ENCODE results near the gene CREM. TPM values are rescaled to one million over a fixed set of nuclear protein-coding genes. Genes with fewer than 3 reads are reported as not detected.

CREM gene
- total RNA-seq, 1 donor from 2014 or later, result 31.4 TPM

- Mint-ChIP-seq H3K36me3 (ENCODE audit: unreplicated experiment) (peaks cover 2% of the 10 kb centered on the region), H3K27me3 (ENCODE audit: unreplicated experiment) (no peaks in the 10 kb centered on the region), H3K4me3 (ENCODE audit: unreplicated experiment) (peak overlapping the region; percentile 41), H3K4me1 (ENCODE audit: unreplicated experiment) (peaks cover 27% of the 10 kb centered on the region), H3K27ac (ENCODE audit: unreplicated experiment) (peak overlapping the region; percentile 90), H3K9me3 (ENCODE audit: unreplicated experiment) (no peaks in the 10 kb centered on the region)
- TF ChIP-seq CTCF (IDR thresholded peaks at IDR 0.05), result no peak
- DNase-seq (ENCODE audit: extremely low spot score, unreplicated experiment), result no peak
Observed at GRCh38 chr10:35172146-35172545, 45.5 kb downstream of the CREM start.

DNA sequence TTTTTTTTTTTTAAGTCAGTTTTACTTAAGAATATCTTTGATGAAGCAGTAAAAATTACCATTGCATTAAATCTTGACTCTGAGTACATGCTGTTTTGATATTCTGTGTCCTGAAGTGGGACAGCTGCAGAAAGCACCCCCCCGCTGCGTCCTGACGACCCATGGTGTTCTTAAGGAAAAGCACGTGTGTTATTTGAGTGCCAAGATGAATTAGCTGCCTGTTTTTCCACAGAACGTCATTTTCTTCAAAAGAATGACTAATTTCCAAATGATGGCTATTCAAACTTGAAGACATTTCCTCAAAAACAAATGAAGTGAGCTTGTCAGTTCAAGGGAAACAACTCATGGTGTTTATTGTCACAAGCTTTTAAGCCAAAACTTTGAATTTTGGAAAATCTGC lies 45.9 kb downstream of the CREM start:
- Mint-ChIP-seq H3K27me3 (ENCODE audit: unreplicated experiment) (no peaks in the 10 kb centered on the region), H3K4me3 (ENCODE audit: unreplicated experiment) (peak overlapping the region; percentile 41)

DNA sequence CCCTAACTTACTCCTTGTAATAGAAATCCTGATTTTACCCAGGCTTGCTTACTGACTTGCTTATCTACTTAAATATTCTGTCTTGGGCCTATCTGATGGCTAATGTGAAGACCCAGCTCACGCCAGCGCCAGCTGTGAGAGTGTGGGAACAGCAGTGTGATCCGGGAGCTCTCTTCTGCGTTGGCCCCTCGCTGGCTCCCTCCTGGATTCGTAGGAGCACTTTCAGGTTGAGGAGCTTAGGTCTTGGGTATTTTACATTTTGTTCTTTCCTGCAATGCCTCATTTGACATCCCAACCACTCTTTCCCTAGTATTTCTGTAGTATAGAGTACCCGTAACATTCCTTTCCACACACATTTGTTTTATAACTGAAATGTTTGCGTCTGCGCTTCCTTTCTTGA lies 51.7 kb downstream of the CREM start:
- no peak overlapping the region for H3K27ac Mint-ChIP-seq (ENCODE audit: unreplicated experiment)
- TF ChIP-seq CTCF (IDR thresholded peaks at IDR 0.05), result no peak
- no peaks in the 10 kb centered on the region for H3K9me3 Mint-ChIP-seq (ENCODE audit: unreplicated experiment)
- peaks cover 11% of the 10 kb centered on the region for H3K36me3 Mint-ChIP-seq (ENCODE audit: unreplicated experiment)
- H3K4me1 Mint-ChIP-seq (ENCODE audit: unreplicated experiment), result peaks cover 8% of the 10 kb centered on the region
- DNase-seq (ENCODE audit: extremely low spot score, unreplicated experiment), result no peak
- H3K27me3 Mint-ChIP-seq (ENCODE audit: unreplicated experiment), result no peaks in the 10 kb centered on the region
- H3K4me3 Mint-ChIP-seq (ENCODE audit: unreplicated experiment), result no peak overlapping the region

More for the DNA sequence above, 45.9 kb downstream of the CREM start:
- H3K4me1 Mint-ChIP-seq (ENCODE audit: unreplicated experiment), result peaks cover 27% of the 10 kb centered on the region
- H3K9me3 Mint-ChIP-seq (ENCODE audit: unreplicated experiment), result no peaks in the 10 kb centered on the region
- TF ChIP-seq CTCF (IDR thresholded peaks at IDR 0.05), result no peak
- H3K27ac Mint-ChIP-seq (ENCODE audit: unreplicated experiment), result peak overlapping the region; percentile 90
- H3K36me3 Mint-ChIP-seq (ENCODE audit: unreplicated experiment), result peaks cover 2% of the 10 kb centered on the region
- DNase-seq (ENCODE audit: extremely low spot score, unreplicated experiment), result no peak

- TF ChIP-seq CTCF (IDR thresholded peaks at IDR 0.05), result no peak
- no peak for DNase-seq (ENCODE audit: extremely low spot score, unreplicated experiment)
- Mint-ChIP-seq H3K4me1 (ENCODE audit: unreplicated experiment) (peaks cover 1% of the 10 kb centered on the region), H3K36me3 (ENCODE audit: unreplicated experiment) (peaks cover 8% of the 10 kb centered on the region), H3K27me3 (ENCODE audit: unreplicated experiment) (no peaks in the 10 kb centered on the region), H3K9me3 (ENCODE audit: unreplicated experiment) (no peaks in the 10 kb centered on the region), H3K4me3 (ENCODE audit: unreplicated experiment) (no peak overlapping the region), H3K27ac (ENCODE audit: unreplicated experiment) (no peak overlapping the region)
Observed at GRCh38 chr10:35182631-35183510, 56.2 kb downstream of the CREM start.

GRCh38 chr10:35184527-35185171 lies 58.0 kb downstream of the CREM start:
- Mint-ChIP-seq H3K9me3 (ENCODE audit: unreplicated experiment) (no peaks in the 10 kb centered on the region), H3K4me1 (ENCODE audit: unreplicated experiment) (peaks cover 1% of the 10 kb centered on the region), H3K27me3 (ENCODE audit: unreplicated experiment) (no peaks in the 10 kb centered on the region)

More at GRCh38 chr10:35184527-35185171, 58.0 kb downstream of the CREM start:
- Mint-ChIP-seq H3K4me3 (ENCODE audit: unreplicated experiment) (no peak overlapping the region), H3K36me3 (ENCODE audit: unreplicated experiment) (peaks cover 6% of the 10 kb centered on the region), H3K27ac (ENCODE audit: unreplicated experiment) (no peak overlapping the region)
- DNase-seq (ENCODE audit: extremely low spot score, unreplicated experiment), result no peak
- no peak for TF ChIP-seq CTCF (IDR thresholded peaks at IDR 0.05)

All from osteocyte (in vitro differentiated cells).